ENCODE results near the gene BID. TPM values are rescaled to one million over a fixed set of nuclear protein-coding genes. Genes with fewer than 3 reads are reported as not detected.

The BID gene
- total RNA-seq, 1 donor from 2014 or later, result 41.5 TPM

- TF ChIP-seq, protein P1, sequence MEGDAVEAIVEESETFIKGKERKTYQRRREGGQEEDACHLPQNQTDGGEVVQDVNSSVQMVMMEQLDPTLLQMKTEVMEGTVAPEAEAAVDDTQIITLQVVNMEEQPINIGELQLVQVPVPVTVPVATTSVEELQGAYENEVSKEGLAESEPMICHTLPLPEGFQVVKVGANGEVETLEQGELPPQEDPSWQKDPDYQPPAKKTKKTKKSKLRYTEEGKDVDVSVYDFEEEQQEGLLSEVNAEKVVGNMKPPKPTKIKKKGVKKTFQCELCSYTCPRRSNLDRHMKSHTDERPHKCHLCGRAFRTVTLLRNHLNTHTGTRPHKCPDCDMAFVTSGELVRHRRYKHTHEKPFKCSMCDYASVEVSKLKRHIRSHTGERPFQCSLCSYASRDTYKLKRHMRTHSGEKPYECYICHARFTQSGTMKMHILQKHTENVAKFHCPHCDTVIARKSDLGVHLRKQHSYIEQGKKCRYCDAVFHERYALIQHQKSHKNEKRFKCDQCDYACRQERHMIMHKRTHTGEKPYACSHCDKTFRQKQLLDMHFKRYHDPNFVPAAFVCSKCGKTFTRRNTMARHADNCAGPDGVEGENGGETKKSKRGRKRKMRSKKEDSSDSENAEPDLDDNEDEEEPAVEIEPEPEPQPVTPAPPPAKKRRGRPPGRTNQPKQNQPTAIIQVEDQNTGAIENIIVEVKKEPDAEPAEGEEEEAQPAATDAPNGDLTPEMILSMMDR (IDR thresholded peaks at IDR 0.05; ENCODE audit: insufficient read depth, low read length, poor library complexity, severe bottlenecking), result no peak
- no peaks in the 10 kb centered on the region for H3K27me3 ChIP-seq (ENCODE audit: control insufficient read depth, insufficient read depth, low read length)
- no peak overlapping the region for H3K4me3 ChIP-seq (ENCODE audit: low read depth, low read length)
- DNase-seq (ENCODE audit: low read depth), result no peak
- peaks cover 1% of the 10 kb centered on the region for H3K36me3 ChIP-seq (ENCODE audit: control insufficient read depth, insufficient read depth, low read length)
Observed at GRCh38 chr22:17738386-17739128, 35.7 kb downstream of the BID start.

GRCh38 chr22:17734187-17734586 lies 40.1 kb downstream of the BID start:
- no peak overlapping the region for H3K4me3 ChIP-seq (ENCODE audit: low read depth, low read length)
- no peak for DNase-seq (ENCODE audit: low read depth)
- H3K36me3 ChIP-seq (ENCODE audit: control insufficient read depth, insufficient read depth, low read length), result peaks cover 4% of the 10 kb centered on the region
- TF ChIP-seq, protein P1 (IDR thresholded peaks at IDR 0.05; ENCODE audit: insufficient read depth, low read length, poor library complexity, severe bottlenecking), result no peak
- H3K27me3 ChIP-seq (ENCODE audit: control insufficient read depth, insufficient read depth, low read length), result no peaks in the 10 kb centered on the region

DNA sequence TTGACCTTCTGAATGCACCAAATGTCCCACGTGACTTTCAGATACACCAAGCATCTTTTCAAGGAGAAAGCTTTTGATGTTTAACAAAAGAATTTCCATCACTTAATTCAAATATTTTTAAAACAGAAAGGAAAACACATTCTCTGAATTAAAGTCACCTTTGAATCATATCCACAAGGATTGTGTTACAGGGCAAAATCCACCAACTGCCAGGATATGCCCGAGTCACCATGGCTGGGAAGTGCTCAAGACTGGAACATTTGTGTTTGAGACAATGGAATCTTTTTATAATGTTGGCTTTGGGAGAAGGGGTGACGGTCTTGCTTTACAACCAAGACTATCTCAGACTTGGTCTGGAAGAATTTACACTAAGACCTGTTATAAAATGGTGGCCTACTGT lies 40.8 kb downstream of the BID start:
- TF ChIP-seq, protein P1 (IDR thresholded peaks at IDR 0.05; ENCODE audit: insufficient read depth, low read length, poor library complexity, severe bottlenecking), result no peak
- H3K36me3 ChIP-seq (ENCODE audit: control insufficient read depth, insufficient read depth, low read length), result peaks cover 4% of the 10 kb centered on the region
- no peak for DNase-seq (ENCODE audit: low read depth)

DNA sequence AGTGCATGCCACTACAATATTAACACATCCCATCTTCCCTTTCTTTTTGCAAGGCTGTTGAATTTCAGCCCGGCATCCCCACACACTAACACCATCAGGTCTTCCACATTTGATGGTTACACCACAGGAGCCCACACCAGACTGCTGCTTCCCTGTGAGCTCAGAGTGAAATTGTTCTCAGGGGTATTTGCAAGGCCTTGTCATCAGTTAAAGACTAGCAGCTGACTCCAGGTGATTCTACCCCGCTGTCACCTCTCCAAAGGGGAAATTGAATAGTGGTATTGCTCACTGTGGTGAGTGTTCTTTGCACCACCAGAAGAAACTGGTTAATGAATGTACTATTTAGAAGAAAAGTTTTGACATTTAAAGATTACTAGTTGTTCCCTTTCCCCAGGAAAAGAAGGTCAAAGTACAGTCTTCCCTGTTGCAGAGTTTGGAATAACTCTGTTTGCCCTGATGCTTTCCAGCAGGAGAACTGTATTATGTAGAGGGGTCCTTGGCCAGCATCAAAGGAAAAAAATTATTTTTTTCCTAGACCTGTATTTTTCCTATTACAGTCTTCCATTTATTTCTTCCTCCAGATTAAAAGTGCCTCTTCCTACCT lies 41.9 kb downstream of the BID start:
- H3K4me3 ChIP-seq (ENCODE audit: low read depth, low read length), result no peak overlapping the region
- TF ChIP-seq, protein P1 (IDR thresholded peaks at IDR 0.05; ENCODE audit: insufficient read depth, low read length, poor library complexity, severe bottlenecking), result no peak
- H3K27me3 ChIP-seq (ENCODE audit: control insufficient read depth, insufficient read depth, low read length), result no peaks in the 10 kb centered on the region
- peaks cover 4% of the 10 kb centered on the region for H3K36me3 ChIP-seq (ENCODE audit: control insufficient read depth, insufficient read depth, low read length)
- DNase-seq (ENCODE audit: low read depth), result no peak

More for the DNA sequence above, 40.8 kb downstream of the BID start:
- H3K4me3 ChIP-seq (ENCODE audit: low read depth, low read length), result no peak overlapping the region
- no peaks in the 10 kb centered on the region for H3K27me3 ChIP-seq (ENCODE audit: control insufficient read depth, insufficient read depth, low read length)

GRCh38 chr22:17729561-17729960 lies 44.7 kb downstream of the BID start:
- TF ChIP-seq, protein P1 (IDR thresholded peaks at IDR 0.05; ENCODE audit: insufficient read depth, low read length, poor library complexity, severe bottlenecking), result no peak
- Histone ChIP-seq H3K36me3 (ENCODE audit: control insufficient read depth, insufficient read depth, low read length) (peaks cover 2% of the 10 kb centered on the region), H3K27me3 (ENCODE audit: control insufficient read depth, insufficient read depth, low read length) (no peaks in the 10 kb centered on the region), H3K4me3 (ENCODE audit: low read depth, low read length) (no peak overlapping the region)
- no peak for DNase-seq (ENCODE audit: low read depth)

Data from kidney epithelial cell (primary cell).